A549 (cell line): ENCODE data around the gene SLC23A3. TPM values are rescaled to one million over a fixed set of nuclear protein-coding genes. Genes with fewer than 3 reads are reported as not detected.

Source experiments
- ATAC-seq, 2 experiments: fragments of 200-7000 bp in 1 of 2; fragments of >200 bp in 1 of 2; cut with Nextera tagmentation in 1 of 2; cut with Tn5 transposase in 1 of 2; 3 replicates each; pipeline versions ENCODE4 v1.8.0 to v1.9.1; 2018 to 2020; ENCODE audit warnings: mild to moderate bottlenecking in 1 of 2, moderate library complexity in 1 of 2
- CTCF ChIA-PET: fragments of 300-600 bp; sonication (Branson Sonifier 250); formaldehyde crosslinking; extraction: SDS; loops from one replicate; lab custom pipeline; 2021; ENCODE audit warnings: antibody characterized with exemption, inconsistent platforms; lab: Yijun Ruan, JAX
- POLR2A ChIA-PET: fragments of 350-600 bp; formaldehyde crosslinking; extraction: SDS; loops from one replicate; lab custom pipeline; 2021; ENCODE audit warnings: antibody characterized with exemption, inconsistent platforms; lab: Yijun Ruan, JAX
- DNase-seq, 2 experiments: peaks; one replicate each; pipeline versions ENCODE4 v3.0.0 to v3.0.0-alpha.2; 2011 to 2016; ENCODE audit warnings: low read depth in 1 of 2, low spot score in 1 of 2
- FAIRE-seq: peaks from 2 replicates; lab custom pipeline; 2011; peaks lifted over from hg19 to GRCh38; lab: Jason Lieb, UNC
- H3K27ac ChIP-seq, 2 experiments: fragments of >200 bp; sonication (Bioruptor Twin); formaldehyde crosslinking; 3 replicates each; pipeline ENCODE4 v1.5.1; 2016 to 2017
- H3K4me1 ChIP-seq: fragments of >200 bp; sonication (Bioruptor Twin); formaldehyde crosslinking; 3 replicates; pipeline ENCODE4 v1.6.1; 2016
- H3K4me2 ChIP-seq: fragments of >200 bp; sonication (Bioruptor Twin); formaldehyde crosslinking; 3 replicates; pipeline ENCODE4 v1.6.1; 2016
- H3K4me3 ChIP-seq: fragments of >200 bp; sonication (Bioruptor Twin); formaldehyde crosslinking; 3 replicates; pipeline ENCODE4 v1.5.1; 2016
- H3K9me3 ChIP-seq: fragments of >200 bp; sonication (Bioruptor Twin); formaldehyde crosslinking; 3 replicates; pipeline ENCODE4 v1.6.1; 2016
- BHLHE40 ChIP-seq: IDR thresholded peaks from 2 replicates; pipeline ENCODE4 v1.6.1; 2012; ENCODE audit warnings: low read depth, low read length, inconsistent platforms
- CBX8 ChIP-seq: fragments of 200-600 bp; sonication (generic); IDR thresholded peaks from 2 replicates; pipeline ENCODE4 v1.6.1; 2016
- CHD4 ChIP-seq: fragments of 200-600 bp; sonication (generic); IDR thresholded peaks from 2 replicates; pipeline ENCODE4 v1.6.1; 2016; ENCODE audit warnings: antibody characterized with exemption, mild to moderate bottlenecking, borderline replicate concordance
- CTCF ChIP-seq: fragments of >200 bp; sonication (Bioruptor Twin); formaldehyde crosslinking; IDR thresholded peaks from 3 replicates; pipeline ENCODE4 v1.5.1; 2016
- EHF ChIP-seq: fragments of 250-450 bp; sonication (Bioruptor Pico); IDR thresholded peaks from 2 replicates; pipeline ENCODE4 v1.5.0; 2020; ENCODE audit warnings: mild to moderate bottlenecking
- ELK1 ChIP-seq: fragments of 150-350 bp; IDR thresholded peaks from 2 replicates; pipeline ENCODE4 v1.6.1; 2014; ENCODE audit warnings: low read depth, mild to moderate bottlenecking, low read length
- ESRRA ChIP-seq: fragments of 150-350 bp; IDR thresholded peaks from 2 replicates; pipeline ENCODE4 v1.6.1; 2014; ENCODE audit warnings: mild to moderate bottlenecking, low read length, borderline replicate concordance
- FOXS1 ChIP-seq: fragments of 250-450 bp; sonication (Bioruptor Pico); IDR thresholded peaks from 2 replicates; pipeline ENCODE4 v1.5.0; 2020; ENCODE audit warnings: mild to moderate bottlenecking, moderate library complexity
- HEYL ChIP-seq: fragments of 250-450 bp; sonication (Bioruptor Pico); IDR thresholded peaks from 2 replicates; pipeline ENCODE4 v1.8.0; 2021; ENCODE audit warnings: mild to moderate bottlenecking, moderate library complexity
- HOXA7 ChIP-seq: fragments of 250-450 bp; sonication (Bioruptor Pico); IDR thresholded peaks from 2 replicates; pipeline ENCODE4 v1.5.0; 2020; ENCODE audit warnings: mild to moderate bottlenecking, moderate library complexity
- HOXB13 ChIP-seq: fragments of 250-450 bp; sonication (Bioruptor Pico); IDR thresholded peaks from 2 replicates; pipeline ENCODE4 v1.5.0; 2020; ENCODE audit warnings: low read depth, mild to moderate bottlenecking, moderate library complexity
- HOXB5 ChIP-seq: fragments of 250-450 bp; sonication (Bioruptor Pico); IDR thresholded peaks from 2 replicates; pipeline ENCODE4 v1.5.0; 2020; ENCODE audit warnings: mild to moderate bottlenecking, moderate library complexity
- MAZ ChIP-seq: fragments of 150-350 bp; IDR thresholded peaks from 2 replicates; pipeline ENCODE4 v1.6.1; 2014; ENCODE audit warnings: antibody characterized with exemption, low read depth, low read length, borderline replicate concordance
- NR3C1 ChIP-seq: fragments of >200 bp; sonication (Bioruptor Twin); formaldehyde crosslinking; IDR thresholded peaks from 3 replicates; pipeline ENCODE4 v1.6.1; 2017
- PHF8 ChIP-seq: fragments of 200-600 bp; sonication (generic); IDR thresholded peaks from 2 replicates; pipeline ENCODE4 v1.6.1; 2016; ENCODE audit warnings: low read depth, mild to moderate bottlenecking, antibody characterized with exemption, moderate library complexity, borderline replicate concordance
- POLR2A ChIP-seq: IDR thresholded peaks from 2 replicates; pipeline ENCODE4 v1.6.1; 2012; ENCODE audit warnings: mild to moderate bottlenecking, low read length
- RAD21 ChIP-seq, 2 experiments: fragments of >200 bp in 1 of 2; sonication (Bioruptor Twin) in 1 of 2; formaldehyde crosslinking in 1 of 2; IDR thresholded peaks in 1 of 2; conservative IDR thresholded peaks in 1 of 2; 2 replicates in 1 of 2; 3 replicates in 1 of 2; pipeline ENCODE4 v1.6.1; 2012 to 2018; ENCODE audit warnings: inconsistent platforms in 1 of 2
- RCOR1 ChIP-seq: fragments of 150-350 bp; IDR thresholded peaks from 2 replicates; pipeline ENCODE4 v1.6.1; 2014; ENCODE audit warnings: antibody characterized with exemption, low read length, low read depth
- RNF2 ChIP-seq: fragments of 200-600 bp; sonication (generic); IDR thresholded peaks from 2 replicates; pipeline ENCODE4 v1.6.1; 2016; ENCODE audit warnings: low read depth, mild to moderate bottlenecking, antibody characterized with exemption, moderate library complexity, borderline replicate concordance
- SREBF2 ChIP-seq: fragments of 450-650 bp; IDR thresholded peaks from 2 replicates; pipeline ENCODE4 v1.6.1; 2014; ENCODE audit warnings: mild to moderate bottlenecking, moderate library complexity
- USF2 ChIP-seq: fragments of 450-650 bp; IDR thresholded peaks from 2 replicates; pipeline ENCODE4 v1.6.1; 2014; ENCODE audit warnings: antibody characterized with exemption
- ZNF302 ChIP-seq: fragments of 250-450 bp; sonication (Bioruptor Pico); IDR thresholded peaks from 2 replicates; pipeline ENCODE4 v1.9.0; 2021; ENCODE audit warnings: inconsistent platforms, mild to moderate bottlenecking, moderate library complexity
- ZSCAN20 ChIP-seq: fragments of 250-450 bp; sonication (Bioruptor Pico); IDR thresholded peaks from 2 replicates; pipeline ENCODE4 v1.8.0; 2022; ENCODE audit warnings: mild to moderate bottlenecking, moderate library complexity
- WGBS: methylation state at CpG from one replicate; pipeline ENCODE4 v1.1.6; 2017; ENCODE audit errors: missing lambda C conversion rate; 5-methylcytosine and 5-hydroxymethylcytosine counted together
- polyA plus RNA-seq, 4 experiments: library from polyadenylated mRNA; depleted of rRNA in 3 of 4; stranded (reverse); fragments of >200 nt; fragmentation: RNase III in 1 of 4; extraction: RNeasy Plus Mini Kit Qiagen cat#74134 plus additional on column Dnase treatment in 1 of 4; gene quantifications; 2 replicates in 3 of 4; 3 replicates in 1 of 4; pipeline ENCODE4 v1.2.3, GENCODE V29; 2011 to 2017

The SLC23A3 gene
- polyA plus RNA-seq, 2 of the 4 experiments (the other 2 are of a cell fraction) = 0.39 to 0.90 TPM

GRCh38 chr2:219182331-219183150, 12.7 kb upstream of the SLC23A3 start:
- 93% methylated on average over 8 of the region's 8 CpGs for WGBS
- no peak overlapping the region for H3K4me3 ChIP-seq
- FAIRE-seq (no peak), DNase-seq (no peak), ATAC-seq (no peak)
- ChIA-PET POLR2A (no interaction called here), CTCF (interaction anchor here (0.6 to 4.0 kb wide), 13 partner anchors 8 to 124 kb away, joined by 3 to 24 read pairs (median 5); partner anchors contain the start of genes SLC23A3 and ZFAND2B)
- H3K4me1 ChIP-seq = peaks cover 10% of the 10 kb centered on the region
- TF ChIP-seq RNF2 = no peak
- TF ChIP-seq HEYL (CRISPR knock-in tag) = no peak
- no peak for TF ChIP-seq FOXS1 (CRISPR knock-in tag)
- TF ChIP-seq CBX8 = no peak
- TF ChIP-seq HOXB13 (CRISPR knock-in tag) = no peak
- no peak for TF ChIP-seq PHF8
- TF ChIP-seq CTCF = no peak
- no peak for TF ChIP-seq BHLHE40
- no peak for TF ChIP-seq POLR2A
- TF ChIP-seq USF2 = no peak
- TF ChIP-seq HOXB5 (CRISPR knock-in tag) = no peak
- TF ChIP-seq ESRRA = no peak
- no peak for TF ChIP-seq ZNF302 (CRISPR knock-in tag)
- TF ChIP-seq NR3C1 = no peak
- no peak for TF ChIP-seq SREBF2
- TF ChIP-seq RCOR1 = no peak
- no peak overlapping the region for H3K4me2 ChIP-seq
- no peak overlapping the region for H3K27ac ChIP-seq
- no peaks in the 10 kb centered on the region for H3K9me3 ChIP-seq

GRCh38 chr2:219181531-219181930, 11.7 kb upstream of the SLC23A3 start:
- FAIRE-seq = no peak
- Histone ChIP-seq H3K27ac (no peak overlapping the region), H3K9me3 (no peaks in the 10 kb centered on the region), H3K4me1 (peaks cover 10% of the 10 kb centered on the region), H3K4me2 (no peak overlapping the region), H3K4me3 (no peak overlapping the region)
- ChIA-PET POLR2A (interaction anchor here (1.7 kb wide), 1 partner anchor 25 kb away, joined by 5 read pairs; the partner anchor contains the start of gene ZFAND2B), CTCF (interaction anchor here (0.8 to 4.0 kb wide), 13 partner anchors 10 to 123 kb away, joined by 3 to 24 read pairs (median 4); partner anchors contain the start of genes SLC23A3 and ZFAND2B)
- no peak for ATAC-seq
- DNase-seq = no peak
- 85% methylated on average over 6 of the region's 6 CpGs for WGBS
- no peak for TF ChIP-seq CTCF
- no peak for TF ChIP-seq CHD4
- TF ChIP-seq HEYL (CRISPR knock-in tag) = no peak
- TF ChIP-seq RAD21 (conservative IDR thresholded peaks at IDR 0.05 in 1 of 2, IDR thresholded peaks at IDR 0.05 in 1 of 2) = no peak
- no peak for TF ChIP-seq EHF
- TF ChIP-seq MAZ = no peak
- no peak for TF ChIP-seq ZSCAN20 (CRISPR knock-in tag)
- TF ChIP-seq HOXA7 = no peak
- no peak for TF ChIP-seq ELK1
